GM18858 (cell line): ENCODE measurements around the gene RBM33.
"Not testable (repeated sequence)": the region's sequence is repeated elsewhere in the genome, so short reads cannot be mapped to it uniquely, and the experiment has no call there.

Source experiments
- ATAC-seq: cut with Tn5 transposase; IDR thresholded peaks from one replicate; pipeline ENCODE4 v1.9.1; 2021; ENCODE audit not compliant: unreplicated experiment

The RBM33 gene

DNA sequence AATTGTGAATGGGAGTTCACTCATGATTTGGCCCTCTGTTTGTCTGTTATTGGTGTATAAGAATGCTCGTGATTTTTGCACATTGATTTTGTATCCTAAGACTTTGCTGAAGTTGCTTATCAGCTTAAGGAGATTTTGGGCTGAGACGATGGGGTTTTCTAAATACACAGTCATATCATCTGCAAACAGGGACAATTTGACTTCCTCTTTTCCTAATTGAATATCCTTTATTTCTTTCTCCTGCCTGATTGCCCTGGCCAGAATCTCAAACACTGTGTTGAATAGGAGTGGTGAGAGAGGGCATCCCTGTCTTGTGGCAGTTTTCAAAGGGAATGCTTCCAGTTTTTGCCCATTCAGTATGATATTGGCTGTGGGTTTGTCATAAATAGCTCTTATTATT is 43.8 kb downstream of the RBM33 start:
- not testable (repeated sequence) for ATAC-seq

DNA sequence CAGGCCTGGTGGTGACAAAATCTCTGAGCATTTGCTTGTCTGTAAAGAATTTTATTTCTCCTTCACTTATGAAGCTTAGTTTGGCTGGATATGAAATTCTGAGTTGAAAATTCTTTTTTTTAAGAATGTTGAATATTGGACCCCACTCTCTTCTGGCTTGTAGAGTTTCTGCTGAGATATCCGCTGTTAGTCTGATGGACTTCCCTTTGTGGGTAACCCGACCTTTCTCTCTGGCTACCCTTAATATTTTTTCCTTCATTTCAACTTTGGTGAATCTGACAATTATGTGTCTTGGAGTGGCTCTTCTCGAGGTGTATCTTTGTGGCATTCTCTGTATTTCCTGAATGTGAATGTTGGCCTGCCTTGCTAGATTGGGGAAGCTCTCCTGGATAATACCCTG is 46.2 kb downstream of the RBM33 start:
- ATAC-seq, result not testable (repeated sequence)

DNA sequence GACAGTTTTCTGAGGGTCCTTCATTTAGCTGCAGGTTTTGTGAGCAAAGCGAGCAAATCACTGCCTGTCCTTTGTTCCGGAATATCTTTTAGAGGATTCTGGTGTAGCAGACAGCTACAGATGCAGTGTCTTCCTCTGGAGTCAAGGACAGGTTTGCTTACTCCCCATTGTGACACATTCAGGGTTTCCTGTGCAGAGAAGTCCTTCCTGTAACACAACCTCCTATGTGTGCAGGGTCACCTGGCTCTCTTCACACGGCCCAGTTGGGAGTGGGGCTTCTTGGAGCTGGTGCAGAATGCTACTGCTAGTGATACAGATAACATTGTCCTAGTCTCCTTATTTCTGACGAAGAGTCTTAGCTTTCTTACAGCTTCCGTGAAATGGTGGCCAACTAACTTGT is 47.9 kb downstream of the RBM33 start:
- no peak for ATAC-seq

DNA sequence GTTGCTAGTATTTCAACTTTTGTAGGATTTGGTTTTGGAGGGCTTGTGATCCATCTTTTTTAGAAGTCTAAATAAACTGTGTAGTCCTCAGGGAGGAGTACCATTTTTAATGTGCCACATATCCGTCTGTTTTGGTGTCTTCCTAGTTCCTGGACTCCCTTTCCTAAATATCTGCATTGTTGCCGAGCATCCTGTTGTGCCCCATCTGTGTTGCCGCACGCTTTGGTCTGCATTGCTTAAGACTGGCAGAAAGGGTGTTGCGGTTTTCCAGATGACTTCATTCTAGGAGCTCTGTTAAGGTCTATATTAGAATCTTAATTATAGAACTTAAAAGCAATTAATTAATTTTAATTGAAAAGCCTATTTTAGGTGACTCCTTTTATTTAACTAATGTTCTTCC is 49.4 kb downstream of the RBM33 start:
- no peak for ATAC-seq

DNA sequence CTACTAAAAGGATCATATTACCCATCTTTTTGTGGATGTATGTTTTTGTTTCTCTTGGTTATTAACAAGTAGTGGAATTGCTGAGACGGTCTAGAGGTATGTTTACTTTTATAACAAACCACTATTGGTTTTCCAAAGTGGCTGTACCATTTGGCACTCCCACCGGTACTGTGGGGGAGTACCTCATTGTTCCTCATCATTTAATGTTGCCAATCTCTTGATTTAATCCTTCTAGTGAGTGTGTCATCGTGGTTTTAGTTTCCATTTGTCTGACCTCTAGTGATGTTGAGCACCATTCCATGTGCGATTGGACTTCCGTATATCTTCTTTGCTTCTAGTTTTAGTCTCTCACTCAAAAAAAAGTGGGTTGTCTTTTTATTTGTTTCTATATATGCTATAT is 50.4 kb downstream of the RBM33 start:
- no peak for ATAC-seq

DNA sequence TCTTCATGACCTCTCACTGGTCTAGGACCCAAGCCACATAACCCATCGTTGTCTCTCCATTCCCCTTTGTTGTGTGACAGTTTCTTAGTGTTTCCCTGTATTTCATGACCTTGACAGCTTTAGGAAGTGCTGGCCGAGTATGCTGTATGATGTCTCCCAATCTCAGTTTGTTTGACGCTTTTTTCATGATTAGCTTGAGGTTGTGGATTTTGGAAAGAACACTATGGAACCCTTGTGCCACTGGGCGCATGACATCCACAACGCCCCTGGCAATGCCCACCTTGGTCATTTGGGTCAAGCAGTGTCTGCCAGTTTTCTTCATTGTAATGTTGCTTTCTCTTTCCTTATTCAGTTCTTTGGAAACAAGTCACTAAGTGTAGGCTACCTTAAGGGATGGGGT is 52.3 kb downstream of the RBM33 start:
- no peak for ATAC-seq

DNA sequence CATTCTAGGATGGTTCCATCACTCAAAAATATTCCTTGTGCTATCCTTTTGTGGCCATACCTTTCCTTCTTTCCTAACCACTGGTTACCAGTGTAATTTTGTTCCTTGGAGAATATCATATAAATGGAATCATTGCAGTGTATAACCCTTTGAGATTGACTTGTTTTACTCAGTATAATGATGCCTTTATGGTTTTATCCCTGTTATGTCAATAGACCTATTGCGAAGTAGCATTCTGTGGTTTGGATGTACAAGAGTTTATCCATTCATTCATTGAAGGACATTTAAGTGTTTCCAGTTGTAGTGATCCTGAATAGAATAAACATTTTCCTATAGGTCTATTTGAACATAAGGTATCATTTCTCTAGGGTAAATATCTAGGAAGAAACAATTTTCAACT is 54.2 kb downstream of the RBM33 start:
- ATAC-seq, result no peak

DNA sequence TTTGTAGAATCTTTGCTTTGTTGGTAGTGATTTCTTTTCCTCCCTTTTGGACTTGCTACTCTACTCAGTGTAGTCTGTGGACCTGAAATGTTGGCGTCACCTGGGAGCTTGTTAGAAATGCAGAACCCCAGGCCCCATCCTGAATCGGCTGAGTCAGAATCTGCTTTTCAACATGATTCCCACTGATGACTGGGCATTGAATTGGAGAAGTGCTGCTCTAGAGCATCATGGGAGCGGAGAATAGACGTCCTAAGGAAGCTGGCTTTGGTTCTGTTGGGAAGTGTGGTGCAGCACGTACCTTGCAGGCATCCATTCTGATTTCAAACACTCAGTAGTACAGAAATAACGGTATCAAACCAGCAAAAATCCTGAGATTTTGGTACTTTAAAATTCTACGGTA is 54.7 kb downstream of the RBM33 start:
- no peak for ATAC-seq

DNA sequence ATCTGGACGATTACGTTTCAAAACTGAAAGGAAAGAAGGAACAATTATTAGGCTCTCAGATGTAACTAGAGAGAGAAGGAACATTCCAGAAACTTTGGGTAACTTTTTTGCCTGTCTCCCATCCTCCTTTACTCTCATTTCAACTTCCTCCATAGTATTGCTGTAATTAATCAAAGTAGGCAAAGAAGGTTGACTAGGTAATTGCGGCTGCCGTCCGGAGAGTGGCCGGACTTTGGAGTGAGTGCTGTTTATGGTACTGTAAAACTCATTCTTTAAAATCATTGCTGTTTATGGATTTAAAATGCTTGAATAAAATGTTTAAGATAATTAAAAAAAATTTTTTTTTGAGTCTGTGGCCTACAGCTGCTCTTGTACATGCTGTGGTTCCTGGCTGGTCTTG is 56.4 kb downstream of the RBM33 start:
- ATAC-seq, result no peak

DNA sequence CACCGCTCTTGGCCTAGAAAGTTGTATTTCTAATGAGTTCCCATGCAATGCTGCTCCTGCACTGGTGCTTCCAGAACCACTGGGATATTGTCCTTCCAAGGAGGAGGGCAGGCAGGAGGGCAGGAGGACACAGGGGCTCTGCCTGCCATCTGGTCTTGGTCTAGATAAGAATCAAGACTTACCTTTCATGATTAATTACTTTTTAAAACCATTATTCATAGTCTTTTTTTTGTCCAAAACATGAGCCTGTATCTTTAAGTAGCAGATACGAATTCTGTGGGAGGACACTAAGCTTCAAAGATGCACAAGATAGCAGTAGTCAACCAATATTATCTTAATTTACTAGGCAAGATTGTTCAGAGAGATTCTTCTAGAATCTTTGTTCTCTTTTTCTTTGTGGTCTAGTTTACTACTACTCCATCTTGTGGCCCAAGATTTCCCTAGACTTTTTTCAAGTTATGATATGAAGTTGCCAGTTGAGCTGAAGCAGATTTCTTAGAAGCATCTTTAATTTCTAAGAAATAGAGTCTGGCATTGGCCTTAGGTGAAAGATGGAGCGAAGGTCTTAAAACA is 57.6 kb downstream of the RBM33 start:
- ATAC-seq, result no peak

DNA sequence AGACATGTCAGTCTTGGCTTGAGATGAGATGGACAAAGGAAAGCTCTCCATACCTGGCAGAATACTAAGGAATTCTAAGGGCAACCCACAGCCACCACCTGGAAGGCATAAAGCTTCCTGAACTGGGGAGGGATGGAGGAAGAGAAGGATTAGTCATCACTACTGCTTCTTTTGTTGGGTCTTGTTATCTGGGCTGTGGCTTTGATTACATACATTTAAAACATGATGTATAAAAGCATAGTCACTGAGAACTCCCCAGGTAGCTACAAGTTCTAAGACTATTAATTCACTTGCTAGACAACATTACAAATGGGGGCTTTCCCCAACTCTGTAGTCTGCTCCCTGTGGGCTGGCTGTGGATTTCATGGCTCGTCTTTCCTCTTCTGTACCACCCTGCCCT is 58.2 kb downstream of the RBM33 start:
- no peak for ATAC-seq

DNA sequence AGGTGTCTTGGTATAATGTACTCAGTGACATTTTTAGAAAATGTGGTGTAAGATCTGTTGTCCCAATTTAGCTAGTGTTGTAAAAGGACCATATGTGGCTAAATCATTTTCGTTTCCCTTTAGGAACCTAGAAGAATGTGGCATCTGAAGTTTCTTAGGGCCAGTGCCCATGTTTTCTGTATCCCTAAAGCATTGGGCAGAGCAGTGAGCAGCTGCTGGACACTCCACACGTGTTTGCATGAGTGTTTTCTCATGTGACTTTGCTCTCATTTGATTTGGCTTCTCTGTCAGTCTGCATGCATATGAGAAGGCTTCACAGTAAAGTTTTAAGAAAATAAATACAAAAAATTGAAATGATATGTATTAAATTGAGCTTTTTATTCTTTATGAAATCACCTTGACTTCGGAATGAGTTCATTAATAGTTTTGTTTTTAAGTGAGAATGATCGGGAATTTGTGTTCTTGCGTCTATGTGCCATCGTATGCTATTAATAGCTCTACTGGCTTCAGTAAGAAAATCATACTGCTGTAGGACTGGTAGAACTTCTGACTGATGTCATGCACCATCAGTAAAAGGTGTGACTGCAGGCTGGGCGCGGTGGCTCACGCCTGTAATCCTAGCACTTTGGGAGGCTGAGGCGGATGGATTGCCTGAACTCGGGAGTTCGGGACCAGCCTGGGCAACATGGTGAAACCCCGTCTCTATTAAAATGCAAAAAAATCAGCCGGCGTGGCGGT is 61.3 kb downstream of the RBM33 start:
- ATAC-seq, result no peak

DNA sequence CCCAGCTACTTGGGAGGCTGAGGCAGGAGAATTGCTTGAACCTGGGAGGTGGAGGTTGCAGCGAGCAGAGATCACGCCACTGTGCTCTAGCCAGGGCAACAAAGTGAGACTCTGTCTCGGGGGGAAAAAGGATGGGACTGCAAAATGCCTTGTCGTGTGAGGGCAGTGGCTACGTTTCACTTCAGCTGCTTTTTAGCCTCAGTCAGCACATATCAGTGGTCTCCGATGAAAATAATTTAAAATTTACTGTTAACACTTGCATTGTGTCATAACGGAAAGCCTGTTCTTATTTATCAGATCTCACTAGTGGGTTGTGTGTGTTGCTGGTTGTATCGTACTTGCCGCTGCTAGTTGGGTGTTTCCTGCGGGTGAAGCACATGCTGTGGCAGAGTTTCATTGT is 61.9 kb downstream of the RBM33 start:
- ATAC-seq, result no peak

DNA sequence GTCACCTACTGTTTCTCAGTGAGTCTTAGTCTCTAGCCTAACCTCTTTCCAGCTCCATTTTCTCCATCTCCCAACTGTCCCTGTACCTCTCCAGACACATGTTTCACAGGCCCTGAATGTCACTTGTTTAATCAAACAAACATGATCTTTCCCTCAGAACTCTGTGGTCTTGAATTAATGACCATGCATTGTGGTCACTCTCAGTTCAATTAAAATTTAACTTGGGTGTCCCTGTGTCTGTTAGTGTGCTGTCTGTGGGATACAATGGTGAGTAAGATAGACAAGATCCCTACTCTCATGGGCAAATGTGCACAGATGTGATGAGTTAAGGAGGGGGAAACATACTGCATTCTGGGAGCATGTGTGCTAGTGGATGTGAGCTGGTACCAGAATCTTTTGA is 65.0 kb downstream of the RBM33 start:
- no peak for ATAC-seq

DNA sequence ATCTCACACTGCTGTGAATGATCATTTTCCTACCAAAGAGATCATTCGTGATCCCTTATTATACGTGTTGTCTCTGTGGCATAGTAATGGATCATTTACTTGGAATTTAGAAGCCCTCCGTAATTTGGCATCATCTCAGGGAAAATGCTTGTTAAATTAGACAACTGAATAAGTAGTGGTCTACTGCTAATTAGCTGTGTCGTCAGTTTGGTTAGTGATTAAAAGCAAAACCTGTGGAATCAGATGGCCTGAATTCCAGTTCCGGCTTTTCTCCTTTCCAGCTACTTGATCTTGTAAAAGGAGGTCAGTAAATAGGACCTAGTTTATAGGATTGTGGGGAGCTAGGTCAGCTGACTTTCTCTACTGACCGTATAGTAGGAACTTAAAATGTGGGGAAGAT is 65.6 kb downstream of the RBM33 start:
- ATAC-seq, result no peak

DNA sequence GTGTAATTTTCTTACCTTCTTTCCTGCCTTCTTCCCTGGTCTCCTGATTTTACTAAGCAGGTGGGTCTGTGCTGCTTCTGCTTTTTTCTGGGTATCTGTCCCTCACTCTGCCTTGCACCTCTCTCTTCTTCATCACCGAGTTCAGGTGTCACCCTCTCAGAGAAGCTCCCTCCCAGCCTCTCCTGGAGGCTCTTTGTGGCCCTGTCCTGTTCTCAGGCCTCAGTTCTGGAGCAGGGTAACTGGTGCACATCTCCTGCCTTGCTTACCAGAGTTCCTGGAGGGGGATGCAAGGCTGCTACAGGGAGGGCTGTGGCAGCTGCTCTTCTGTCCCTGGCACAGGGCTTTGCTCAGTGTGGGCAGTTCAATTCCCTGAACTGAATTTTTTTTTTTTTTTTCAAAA is 66.1 kb downstream of the RBM33 start:
- ATAC-seq, result no peak

DNA sequence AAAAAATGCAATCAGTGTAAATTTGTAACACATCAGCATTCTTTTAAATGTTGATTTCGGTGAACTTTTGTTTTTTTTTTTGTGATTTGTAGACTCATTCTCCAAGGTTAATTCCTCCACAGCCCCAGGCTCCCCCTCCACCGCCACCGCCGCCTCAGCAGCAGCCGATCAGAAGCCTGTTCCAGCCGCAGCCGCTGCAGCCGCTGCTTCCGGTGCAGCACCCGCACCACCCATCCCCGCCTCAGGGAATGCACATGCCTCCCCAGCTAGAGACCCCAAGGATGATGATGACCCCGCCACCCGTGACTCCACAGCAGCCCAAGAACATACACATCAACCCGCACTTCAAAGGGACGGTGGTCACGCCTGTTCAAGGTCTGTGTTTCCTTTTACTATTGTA is 66.6 kb downstream of the RBM33 start:
- ATAC-seq, result no peak

DNA sequence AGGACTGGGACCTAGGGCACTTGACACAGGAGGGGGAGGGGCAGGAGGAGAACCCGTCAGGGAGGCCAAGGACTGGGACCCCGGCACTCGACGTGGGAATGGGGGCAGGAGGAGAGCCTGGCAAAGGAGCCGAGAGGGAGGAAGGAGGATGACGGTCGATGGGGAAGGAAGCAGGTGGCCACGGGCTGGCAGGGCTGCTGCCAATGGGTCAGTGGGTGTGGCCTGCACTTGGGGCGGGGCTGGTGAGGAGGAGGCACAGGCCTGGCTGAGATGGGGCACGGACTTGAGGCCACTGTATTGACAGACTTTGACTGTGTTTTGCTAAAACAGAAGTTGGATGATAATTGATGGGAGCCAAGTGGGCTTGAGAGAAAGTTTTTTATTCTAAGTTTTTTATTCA is 68.9 kb downstream of the RBM33 start:
- no peak for ATAC-seq

DNA sequence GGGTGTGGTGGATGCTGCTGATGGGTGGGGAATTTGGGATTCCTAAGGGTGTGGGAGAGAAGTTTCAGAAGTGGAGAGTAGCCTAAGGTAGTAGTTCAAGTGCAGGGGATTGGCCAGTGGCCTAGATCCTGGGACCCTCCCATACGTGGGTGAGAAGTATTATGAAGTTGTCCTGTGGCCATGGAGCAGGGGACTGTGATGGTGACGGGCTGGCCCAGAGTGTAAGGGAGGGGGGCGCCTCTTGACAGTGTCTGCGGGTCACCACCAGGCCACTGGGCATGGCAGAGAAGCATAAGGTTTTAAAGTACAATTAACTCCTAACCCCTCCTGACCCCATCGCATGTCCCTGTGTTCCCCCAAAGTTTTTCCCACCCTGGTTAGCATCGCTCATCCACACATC is 70.2 kb downstream of the RBM33 start:
- ATAC-seq, result no peak

DNA sequence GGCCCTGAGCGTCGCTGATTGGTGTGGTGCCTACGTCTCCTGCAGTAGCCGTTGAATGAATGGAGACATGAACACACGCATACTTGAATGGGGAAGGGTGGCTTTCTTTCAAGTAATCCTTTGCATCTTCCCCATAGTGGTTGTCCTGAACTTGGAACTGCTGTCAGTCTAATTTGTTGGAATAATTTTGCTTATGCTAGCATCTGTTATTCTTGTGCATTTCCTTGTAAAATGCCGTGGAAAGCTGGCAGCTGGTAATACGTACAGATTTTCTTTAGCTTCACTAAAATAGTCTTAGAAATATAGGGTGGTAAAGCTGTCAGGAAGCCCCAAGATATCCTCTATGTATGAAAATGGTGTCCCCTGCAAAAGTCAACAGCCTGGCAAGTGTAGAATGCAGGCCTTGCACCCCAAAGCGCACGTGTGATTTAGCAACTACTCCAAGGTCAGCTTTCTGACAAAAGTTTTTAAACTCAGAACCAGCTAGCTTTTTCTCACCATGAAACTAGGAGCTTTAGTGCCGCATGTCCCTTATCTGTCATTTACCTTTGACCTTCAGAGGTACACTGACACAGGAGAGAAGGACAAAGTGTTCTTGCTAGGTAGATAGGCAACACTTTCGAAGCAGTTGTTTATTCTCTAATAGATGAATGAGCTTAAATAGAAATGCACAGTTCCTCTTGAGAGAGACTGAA is 70.8 kb downstream of the RBM33 start:
- ATAC-seq, result no peak

DNA sequence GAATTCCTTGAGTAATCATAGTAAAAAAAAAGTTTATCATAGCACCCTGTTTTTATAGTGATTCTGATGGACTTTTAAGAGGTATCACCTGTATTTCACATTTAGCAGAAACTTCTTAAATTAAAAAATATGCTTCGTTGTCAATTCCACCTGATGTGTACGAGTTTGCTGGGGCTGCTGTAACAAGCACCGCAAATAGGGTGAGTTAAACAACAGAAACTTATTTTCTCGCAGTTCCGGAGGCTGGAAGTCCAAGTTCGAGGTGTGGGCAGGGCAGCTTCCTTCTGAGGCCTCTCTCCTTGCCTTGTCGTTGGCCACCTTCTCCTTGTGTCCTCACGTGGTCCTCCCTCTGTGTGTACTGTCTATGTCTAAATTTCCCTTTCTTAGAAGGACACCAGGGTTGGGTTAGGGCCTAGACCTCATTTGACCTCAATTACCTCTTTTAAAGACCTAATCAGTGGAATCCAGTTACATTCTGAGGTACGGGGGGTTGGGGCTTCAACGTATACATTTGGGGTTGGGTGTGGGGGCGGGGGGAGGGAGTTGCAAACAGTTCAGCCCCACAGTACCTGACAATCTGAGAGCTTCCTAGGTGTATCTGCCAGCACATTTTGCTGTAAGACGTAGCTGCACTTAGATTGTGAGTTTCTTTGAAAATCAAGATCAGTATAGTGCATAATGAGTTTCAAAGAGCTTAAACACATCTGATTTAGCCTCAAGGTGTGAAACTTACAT is 72.7 kb downstream of the RBM33 start:
- ATAC-seq, result no peak

DNA sequence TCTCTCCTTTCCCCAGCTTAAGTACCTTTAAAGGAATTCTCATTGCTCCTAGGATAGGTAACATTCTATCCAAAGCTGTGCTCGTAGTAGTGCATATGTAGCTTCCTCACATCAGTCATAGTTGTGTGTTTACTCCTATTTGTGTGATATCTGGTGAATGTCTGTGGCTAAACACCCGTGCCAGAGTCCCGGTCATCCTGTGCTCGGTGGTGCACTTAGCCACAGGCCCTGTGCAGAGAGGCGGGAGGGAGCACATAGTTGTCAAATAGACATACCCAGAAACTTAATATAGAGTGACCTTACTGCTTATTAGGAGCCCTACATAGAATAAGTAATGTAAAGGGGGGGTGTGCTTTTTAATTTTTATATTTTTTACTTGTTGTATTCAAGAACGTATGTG is 76.6 kb downstream of the RBM33 start:
- ATAC-seq, result no peak
